VCaP (cell line): ENCODE measurements around the gene IFNA17.

ENCODE experiments used
- H3K27ac ChIP-seq: fragments of 450-650 bp; 2 replicates; pipeline ENCODE4 v1.5.1; 2017
- TF ChIP-seq, protein P1 (sequence below): fragments of 450-650 bp; conservative IDR thresholded peaks from 2 replicates; pipeline ENCODE4 v1.5.1; 2017; ENCODE audit warnings: mild to moderate bottlenecking, moderate library complexity

The IFNA17 gene

GRCh38 chr9:21228122-21228521 is at the start of gene IFNA17:
Gene IFNA17 (minus strand): TSS chr9:21228222. CDS start chr9:21228173, 49 bp downstream.
- TF ChIP-seq, protein P1, sequence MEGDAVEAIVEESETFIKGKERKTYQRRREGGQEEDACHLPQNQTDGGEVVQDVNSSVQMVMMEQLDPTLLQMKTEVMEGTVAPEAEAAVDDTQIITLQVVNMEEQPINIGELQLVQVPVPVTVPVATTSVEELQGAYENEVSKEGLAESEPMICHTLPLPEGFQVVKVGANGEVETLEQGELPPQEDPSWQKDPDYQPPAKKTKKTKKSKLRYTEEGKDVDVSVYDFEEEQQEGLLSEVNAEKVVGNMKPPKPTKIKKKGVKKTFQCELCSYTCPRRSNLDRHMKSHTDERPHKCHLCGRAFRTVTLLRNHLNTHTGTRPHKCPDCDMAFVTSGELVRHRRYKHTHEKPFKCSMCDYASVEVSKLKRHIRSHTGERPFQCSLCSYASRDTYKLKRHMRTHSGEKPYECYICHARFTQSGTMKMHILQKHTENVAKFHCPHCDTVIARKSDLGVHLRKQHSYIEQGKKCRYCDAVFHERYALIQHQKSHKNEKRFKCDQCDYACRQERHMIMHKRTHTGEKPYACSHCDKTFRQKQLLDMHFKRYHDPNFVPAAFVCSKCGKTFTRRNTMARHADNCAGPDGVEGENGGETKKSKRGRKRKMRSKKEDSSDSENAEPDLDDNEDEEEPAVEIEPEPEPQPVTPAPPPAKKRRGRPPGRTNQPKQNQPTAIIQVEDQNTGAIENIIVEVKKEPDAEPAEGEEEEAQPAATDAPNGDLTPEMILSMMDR, result no peak

DNA sequence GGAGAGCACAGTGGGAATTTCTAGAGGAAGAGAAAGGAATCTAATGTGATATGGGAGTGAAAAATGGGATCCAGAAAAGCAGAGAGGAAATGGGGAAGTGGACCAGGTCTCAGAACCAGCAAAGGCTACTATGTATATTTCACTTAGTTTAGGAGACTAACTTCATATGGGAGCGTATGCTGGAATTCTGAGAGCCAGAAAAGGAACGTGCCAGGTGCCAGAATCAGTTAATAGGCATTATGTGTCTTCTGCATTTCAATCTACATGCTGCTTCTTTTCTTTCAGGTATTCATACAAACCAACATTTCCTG is 40.3 kb upstream of the IFNA17 start:
- peak overlapping the region; percentile 57 for H3K27ac ChIP-seq
- TF ChIP-seq, protein P1, result no peak

More at GRCh38 chr9:21228122-21228521, at the start of gene IFNA17:
- H3K27ac ChIP-seq, result no peak within 1 kb of the TSS

GRCh38 chr9:21267485-21268346 is 39.7 kb upstream of the IFNA17 start:
- TF ChIP-seq, protein P1, result no peak
- peak overlapping the region; percentile 57 for H3K27ac ChIP-seq

- TF ChIP-seq, protein P1, result no peak
- H3K27ac ChIP-seq, result peak overlapping the region; percentile 57
Measured at GRCh38 chr9:21266733-21267484, 38.9 kb upstream of the IFNA17 start.

GRCh38 chr9:21265421-21266189 is 37.6 kb upstream of the IFNA17 start:
- TF ChIP-seq, protein P1, result no peak
- H3K27ac ChIP-seq, result peak overlapping the region; percentile 57

DNA sequence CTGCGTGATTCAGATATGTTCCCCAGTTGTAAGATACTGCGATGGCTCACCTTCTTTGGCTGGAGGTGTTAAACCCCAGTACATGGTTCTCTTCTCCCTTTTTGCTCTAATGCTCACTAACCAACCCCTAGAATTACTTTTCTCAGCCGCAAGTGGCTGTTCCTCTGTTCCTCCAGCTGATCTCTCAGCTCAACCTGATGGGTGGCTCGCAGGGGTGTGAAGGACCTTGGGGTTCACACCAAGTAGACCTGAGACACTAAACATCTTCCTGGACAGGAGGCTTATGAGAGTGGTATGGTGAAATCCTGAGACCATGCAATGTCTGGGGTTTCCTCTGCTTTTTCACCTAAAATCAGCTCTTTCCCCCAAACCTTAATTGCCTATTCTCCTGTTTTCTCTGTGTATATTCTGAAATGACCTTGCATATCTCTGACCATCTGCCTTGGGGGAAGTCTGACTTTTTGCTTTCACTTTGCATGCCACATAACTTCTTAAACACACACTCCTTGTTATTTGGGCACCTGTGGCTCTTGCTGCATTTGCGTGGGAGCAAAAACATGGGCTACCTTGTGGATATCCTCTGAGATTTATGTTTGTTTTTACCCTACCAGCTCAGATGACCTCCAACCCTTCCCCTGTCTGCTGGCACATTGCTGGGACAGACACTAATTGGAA is 27.7 kb upstream of the IFNA17 start:
- TF ChIP-seq, protein P1, result no peak
- H3K27ac ChIP-seq, result no peak overlapping the region
